ENCODE measurements around the gene ARID1B.

- TF ChIP-seq POLR2A (IDR thresholded peaks at IDR 0.05) (no peak), CTCF (IDR thresholded peaks at IDR 0.05) (no peak), EP300 (IDR thresholded peaks at IDR 0.05) (no peak)
Measured at GRCh38 chr6:157017022-157017421, 239.8 kb downstream of the ARID1B start.
